NCI-H82 treated with DMSO at 0.1 percent for 48 hours (cell line): Measurements from ENCODE around the gene PFN3.

Experiments
- DNase-seq: peaks from one replicate; lab custom pipeline; 2025; ENCODE audit not compliant: unreplicated experiment; lab: John Stamatoyannopoulos, UW

PFN3 gene

DNA sequence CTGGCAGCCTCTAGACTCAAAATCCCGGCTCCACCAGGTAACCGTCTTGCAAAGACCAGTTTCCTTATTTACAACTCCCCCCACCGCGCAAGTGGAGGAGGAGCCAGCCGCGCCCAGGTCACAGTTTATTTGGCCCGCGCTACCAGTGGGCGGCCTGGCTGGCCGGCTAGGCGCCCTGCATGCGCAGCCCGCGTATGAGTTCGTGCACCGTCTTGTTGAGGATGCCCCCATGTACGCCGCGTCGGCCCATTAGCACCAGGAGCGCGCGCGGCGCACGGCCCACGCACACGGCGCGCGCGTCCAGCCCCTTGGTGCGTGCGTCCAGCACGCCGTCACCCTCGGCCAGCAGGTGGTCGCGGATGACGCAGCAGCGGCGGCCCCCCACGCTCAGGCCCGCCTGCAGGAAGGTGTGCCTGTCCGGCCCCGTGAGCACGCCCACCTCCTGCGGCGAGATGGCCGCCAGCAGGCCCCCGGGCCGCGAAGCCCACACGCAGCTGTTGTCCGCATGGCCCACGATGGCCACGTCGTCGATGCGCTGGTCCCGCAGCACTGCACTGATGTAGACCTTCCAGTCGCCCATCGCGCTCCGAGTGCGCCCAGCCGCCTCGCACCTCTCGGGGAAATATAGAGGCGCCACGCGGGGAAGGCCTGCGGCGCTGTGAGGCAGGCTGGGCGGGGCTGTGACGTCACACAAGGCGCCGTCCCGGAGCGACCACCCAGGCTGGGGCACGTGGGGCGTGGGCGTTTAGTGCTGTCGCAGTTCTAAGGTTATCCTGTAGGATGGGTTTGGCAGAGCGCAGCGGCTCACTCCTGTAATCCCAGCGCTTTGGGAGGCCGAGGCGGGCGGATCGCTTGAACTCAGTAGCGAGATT, at the start of gene PFN3:
TSS of gene PFN3 (minus strand) at position 665 of the 872 bp plus-strand sequence. CDS start at position 580, 85 bp downstream.
- no peak for DNase-seq

GRCh38 chr5:177449140-177450061, 48.9 kb upstream of the PFN3 start:
- no peak for DNase-seq

- DNase-seq = no peak
Observed at GRCh38 chr5:177448244-177448950, 47.9 kb upstream of the PFN3 start.

DNA sequence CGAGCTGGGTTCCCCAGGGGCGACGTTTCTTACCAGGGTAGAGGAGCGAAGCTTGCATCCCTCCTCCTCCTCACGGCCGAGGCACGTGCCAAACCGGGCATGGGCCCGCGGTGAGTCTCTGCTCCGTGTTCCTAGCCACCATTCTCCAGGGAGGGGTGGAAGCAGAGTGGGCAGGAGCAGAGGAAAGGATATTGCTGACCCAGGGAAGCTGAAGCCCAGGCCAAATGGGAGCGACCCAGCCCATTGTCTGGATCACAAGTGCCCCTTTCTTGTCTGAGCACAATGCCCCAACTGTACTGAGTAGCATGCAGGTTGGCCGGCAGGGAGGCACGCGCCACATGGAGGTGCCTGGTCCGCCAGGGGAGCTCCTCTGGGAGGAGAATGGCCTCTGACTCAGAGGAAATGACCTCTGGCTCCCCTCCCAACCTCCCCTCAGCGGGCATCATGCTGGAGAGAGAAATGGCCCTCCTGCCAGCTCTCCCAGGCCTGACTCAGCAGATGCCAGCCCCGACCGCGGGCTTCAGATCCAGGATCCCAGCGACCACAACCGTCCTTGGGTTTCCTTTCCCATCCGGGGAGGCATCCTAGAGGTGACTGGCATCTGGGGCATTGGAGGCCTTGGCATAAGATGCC, 47.3 kb upstream of the PFN3 start:
- no peak for DNase-seq

- no peak for DNase-seq
Observed at GRCh38 chr5:177447066-177447610, 46.7 kb upstream of the PFN3 start.

DNA sequence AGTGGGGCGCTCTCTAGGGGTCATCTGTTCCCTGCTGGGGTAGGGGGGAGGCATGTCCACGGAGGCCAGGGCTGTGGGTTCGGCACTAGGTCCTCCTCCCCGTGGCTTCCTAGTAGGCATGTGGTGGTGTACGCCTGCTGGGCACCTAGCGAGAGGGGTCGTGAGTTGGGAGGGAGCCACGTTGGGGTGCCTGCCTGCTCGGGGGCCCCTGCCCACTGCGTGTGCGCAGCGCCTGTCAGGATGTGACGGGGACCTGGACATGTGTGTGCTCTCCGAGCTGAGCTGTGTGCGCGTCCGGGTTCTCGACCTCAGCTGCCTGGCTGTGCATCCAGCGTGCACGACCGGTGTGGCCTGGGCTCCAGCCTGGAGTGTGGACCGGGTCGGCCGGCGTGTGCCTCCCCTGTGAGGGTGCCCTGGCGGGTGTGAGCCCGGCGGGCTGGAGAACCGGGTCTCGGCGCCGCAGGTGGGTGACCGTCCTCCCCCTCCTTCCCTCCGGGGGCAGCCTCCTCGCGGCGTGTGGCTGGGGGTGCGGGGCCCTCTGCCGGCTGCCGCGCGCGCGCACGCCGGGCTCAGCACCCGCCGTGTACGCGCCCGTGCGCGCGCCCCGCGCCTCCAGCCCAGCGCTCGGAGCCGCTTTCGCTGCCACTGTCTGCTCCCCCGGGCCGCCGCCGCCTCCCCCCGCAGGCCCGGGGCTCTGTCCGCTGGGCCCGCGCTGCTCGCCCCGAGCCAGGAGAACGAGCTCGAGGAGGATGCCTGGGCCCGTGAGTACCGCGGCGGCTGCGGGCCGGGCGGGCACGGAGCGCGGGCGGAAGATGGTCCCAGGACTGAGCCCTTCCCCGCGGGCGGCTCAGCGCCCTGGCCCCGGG, 46.0 kb upstream of the PFN3 start, which contains the start of gene PRR7:
TSS of gene PRR7 (plus strand) at position 615 of the 866 bp plus-strand sequence. CDS start 8,254 bp downstream, outside the sequence.
- no peak for DNase-seq

DNA sequence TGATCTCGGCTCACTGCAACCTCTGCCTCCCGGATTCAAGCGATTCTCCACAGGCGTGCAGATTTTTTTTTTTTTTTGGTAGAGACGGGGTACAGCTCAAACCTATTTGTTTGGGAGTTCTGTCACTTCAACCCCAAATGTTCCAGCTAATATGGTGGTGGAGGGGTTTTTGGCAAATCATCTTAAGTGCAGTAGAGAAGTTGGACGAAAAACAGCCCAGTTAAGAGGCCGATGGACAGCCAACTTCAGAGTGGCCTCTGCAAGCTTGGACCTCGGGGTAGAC, 45.4 kb upstream of the PFN3 start:
- DNase-seq = no peak

DNA sequence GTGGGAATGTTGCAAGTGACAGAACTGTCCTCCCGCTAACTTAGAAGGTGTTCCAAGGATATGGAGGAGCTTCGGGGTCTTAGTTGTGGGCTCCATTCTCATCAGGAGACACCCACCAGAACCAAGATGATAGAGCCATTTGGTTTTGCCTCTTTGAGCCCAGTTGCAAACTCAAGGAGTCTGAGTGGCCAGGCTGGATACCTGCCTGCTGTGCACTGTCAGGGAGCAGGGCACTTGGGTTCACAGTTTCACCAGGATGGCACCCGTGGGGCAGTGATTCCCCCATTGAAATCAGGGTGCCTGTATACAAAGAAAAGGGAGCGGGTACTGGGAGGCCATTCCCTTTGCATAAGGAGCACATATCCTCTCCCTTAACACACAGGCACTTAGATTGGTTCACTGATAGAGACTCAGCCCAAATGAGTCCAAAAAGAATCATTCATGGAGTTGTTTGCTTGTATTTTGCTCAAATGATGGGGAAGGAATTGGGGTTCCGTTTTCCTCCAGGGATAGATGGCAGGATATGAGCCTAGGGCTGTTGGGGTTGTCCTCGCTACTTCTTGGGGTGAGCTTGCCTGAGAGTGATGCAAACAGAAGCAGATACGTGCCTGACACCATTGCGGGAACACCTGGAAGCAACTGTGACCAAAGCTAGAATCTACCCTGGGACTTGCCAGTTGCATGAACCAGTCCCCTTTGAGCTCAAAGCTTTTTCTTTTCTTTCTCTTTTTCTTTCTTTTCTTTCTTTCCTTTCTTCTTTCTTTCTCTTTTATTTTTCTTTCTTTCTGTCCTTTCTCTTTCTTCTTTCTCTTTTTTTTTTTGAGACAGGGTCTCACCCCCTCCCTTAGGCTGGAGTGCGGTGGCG, 44.8 kb upstream of the PFN3 start:
- DNase-seq = no peak

DNA sequence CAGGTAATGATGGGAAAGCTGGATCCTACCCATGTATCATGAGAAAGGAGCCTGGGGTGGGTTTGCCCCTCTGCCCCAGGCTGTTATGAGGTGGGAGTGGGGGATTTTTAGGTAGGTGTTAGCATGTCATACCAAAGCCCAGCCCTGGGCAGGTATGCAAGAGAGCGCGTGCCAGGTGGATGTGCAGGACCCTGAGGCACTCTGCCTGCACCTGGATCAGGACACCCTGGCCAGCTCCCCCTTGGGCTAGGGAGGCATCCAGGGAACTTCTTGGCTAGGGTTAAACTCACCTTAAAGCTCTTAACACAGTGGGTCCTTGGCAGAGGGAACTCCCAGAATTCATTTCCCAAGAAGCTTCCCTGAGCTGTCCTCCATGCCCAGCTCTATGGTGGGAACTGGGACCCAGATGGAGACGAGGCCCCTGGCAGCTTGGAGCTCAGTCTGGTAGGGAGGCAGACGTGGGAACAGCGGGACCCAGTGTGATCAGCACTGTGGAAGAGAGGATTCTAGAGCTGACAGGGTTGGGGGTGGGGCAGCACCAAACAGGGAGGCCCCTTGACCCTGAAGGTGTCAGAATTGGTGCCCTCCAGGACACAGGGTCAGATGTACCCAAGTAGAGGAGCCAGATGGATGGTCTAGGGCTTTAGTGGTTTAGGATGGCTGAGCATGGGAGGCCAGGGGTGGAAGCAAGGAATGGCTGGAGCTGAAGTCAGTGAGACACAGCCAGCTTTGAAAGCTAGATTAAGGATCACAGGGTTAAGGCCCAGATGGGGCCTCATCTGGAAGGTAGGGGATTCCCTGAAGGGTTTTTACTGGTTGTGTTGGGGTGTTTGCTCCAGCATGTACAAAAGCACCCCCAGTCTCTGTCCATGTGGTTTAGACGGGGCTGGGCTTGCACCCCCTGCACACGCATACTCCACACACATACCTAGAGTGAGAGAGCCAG, 43.9 kb upstream of the PFN3 start:
- DNase-seq = no peak

- DNase-seq = no peak
Observed at GRCh38 chr5:177443144-177443983, 42.9 kb upstream of the PFN3 start.

- DNase-seq = no peak
Observed at GRCh38 chr5:177442066-177442826, 41.8 kb upstream of the PFN3 start.

DNA sequence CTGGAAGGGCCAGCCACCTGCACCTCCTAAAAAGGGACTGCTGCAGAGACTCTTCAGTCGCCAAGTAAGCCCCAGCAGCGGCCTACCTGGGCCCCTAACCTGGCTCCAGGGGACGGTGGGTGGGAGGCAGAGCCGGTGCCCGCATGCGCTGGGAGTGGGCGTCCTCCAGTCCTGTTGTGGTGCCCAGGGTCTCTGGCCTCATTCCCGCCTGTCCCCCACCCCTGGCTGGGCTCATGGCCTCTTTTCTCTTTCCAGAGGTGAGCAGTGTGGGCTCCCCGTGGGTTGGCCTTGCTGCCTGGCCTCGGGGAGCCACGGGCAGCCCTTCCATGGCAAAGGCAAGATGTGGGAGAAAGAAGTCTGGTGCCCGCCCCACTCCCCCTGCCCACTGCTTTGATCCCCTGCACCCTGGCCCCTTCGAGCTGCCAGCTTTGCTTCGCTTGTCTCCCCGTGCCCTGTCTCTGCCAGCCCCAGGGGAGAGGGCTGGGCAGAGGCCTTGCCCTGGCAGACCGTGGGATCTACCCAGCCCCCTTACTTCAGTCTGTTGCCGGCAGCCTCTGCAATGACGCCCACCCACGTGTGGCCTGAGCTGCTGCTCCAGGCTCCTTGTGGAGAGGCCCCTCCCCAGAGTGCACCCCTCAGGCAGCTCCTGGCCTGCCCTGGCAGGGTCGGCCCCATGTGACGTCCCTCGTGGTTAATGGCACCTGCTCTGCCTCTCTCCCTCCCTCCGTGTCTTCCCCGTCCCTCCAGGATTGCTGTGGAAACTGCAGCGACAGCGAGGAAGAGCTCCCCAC, 40.7 kb upstream of the PFN3 start:
- no peak for DNase-seq

DNA sequence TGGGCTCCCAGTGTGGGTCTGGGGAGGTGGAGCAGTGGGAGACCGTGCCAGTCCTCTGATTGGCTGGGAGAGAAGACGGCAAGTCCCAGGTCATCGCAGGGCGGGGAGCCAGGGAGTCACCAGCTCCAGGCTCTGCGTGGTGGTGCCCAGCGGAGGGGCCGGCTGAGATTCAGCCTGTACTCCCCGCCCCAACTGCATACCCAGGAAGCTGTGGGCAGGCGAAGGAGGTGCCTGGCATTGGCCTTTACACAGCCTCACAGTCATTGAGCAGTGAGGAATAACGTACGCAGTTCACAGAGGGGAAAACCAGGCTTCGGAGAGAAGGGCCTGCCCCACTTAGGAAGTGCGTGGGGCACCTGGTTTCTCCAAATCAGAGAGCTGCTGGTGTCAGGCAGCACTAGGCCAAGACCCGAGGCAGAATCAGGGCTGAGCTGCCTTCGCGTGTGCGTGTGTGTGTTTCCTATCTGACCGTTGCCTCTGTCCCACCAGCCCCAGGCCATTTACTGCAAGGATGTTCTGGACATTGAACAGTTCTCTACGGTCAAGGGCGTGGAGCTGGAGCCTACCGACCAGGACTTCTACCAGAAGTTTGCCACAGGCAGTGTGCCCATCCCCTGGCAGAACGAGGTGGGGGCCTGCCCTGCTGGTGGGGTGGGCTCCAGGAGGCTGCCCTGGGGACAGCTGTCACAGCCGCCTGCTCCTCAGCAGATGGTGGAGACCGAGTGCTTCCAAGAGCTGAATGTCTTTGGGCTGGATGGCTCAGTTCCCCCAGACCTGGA, 39.9 kb upstream of the PFN3 start:
- no peak for DNase-seq

DNA sequence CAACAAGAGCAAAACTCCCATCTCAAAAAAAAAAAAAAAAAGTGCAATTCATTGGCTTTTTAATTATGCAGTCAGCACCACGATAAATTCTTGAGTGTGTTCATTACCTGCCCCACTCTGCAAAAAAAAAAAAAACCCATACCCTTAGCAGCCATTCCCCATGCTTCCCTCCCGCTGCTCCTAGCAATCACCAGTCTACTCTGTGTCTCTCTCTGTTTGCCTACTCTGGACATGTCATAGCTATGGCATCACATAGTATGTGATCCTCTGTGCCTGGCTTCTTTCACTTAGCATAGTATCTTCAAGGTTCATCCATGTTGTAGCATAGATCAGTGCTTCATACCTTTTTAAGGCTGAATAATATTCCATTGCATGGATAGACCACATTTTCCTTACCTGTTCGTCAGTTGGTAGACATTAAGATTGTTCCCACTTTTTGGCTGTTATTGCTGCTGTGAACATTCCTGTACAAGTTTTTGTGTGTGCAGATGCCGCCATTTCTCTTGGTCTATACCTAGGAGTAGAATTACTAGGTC, 39.1 kb upstream of the PFN3 start:
- no peak for DNase-seq
